OCI-LY1 (cell line): Measurements from ENCODE around the gene METAP1D.
A peak's percentile ranks its signal among the peaks of the same experiment; 100 is the strongest.

Source experiments
- H2AFZ ChIP-seq: fragments of 200-600 bp; sonication (generic), shearing (Covaris generic); 2 replicates; pipeline ENCODE4 v1.6.0; 2014; ENCODE audit warnings: antibody characterized with exemption, mild to moderate bottlenecking, low read length
- H3F3A ChIP-seq: fragments of 200-600 bp; sonication (generic), shearing (Covaris generic); 2 replicates; pipeline ENCODE4 v1.6.0; 2014; ENCODE audit warnings: mild to moderate bottlenecking, antibody characterized with exemption, low read length, moderate library complexity; ENCODE audit not compliant: insufficient read depth
- H3K27ac ChIP-seq: fragments of 200-600 bp; sonication (generic); 2 replicates; pipeline ENCODE4 v1.5.1; 2014; ENCODE audit warnings: low read length, mixed run types, mild to moderate bottlenecking, low read depth; ENCODE audit not compliant: poor library complexity, severe bottlenecking
- H3K27me3 ChIP-seq: fragments of 200-600 bp; sonication (generic); 2 replicates; pipeline ENCODE4 v1.6.0; 2014; ENCODE audit warnings: antibody characterized with exemption, mild to moderate bottlenecking, low read length, moderate library complexity; ENCODE audit not compliant: insufficient read depth
- H3K36me3 ChIP-seq: fragments of 200-600 bp; sonication (generic); 2 replicates; pipeline ENCODE4 v1.6.1; 2014; ENCODE audit warnings: mild to moderate bottlenecking, antibody characterized with exemption, low read length, moderate library complexity, mixed read lengths; ENCODE audit not compliant: insufficient read depth
- H3K4me1 ChIP-seq: fragments of 200-600 bp; sonication (generic); 2 replicates; pipeline ENCODE4 v1.5.1; 2014; ENCODE audit warnings: mild to moderate bottlenecking, low read length, moderate library complexity; ENCODE audit not compliant: insufficient read depth, severe bottlenecking
- H3K4me2 ChIP-seq: fragments of 200-600 bp; sonication (generic), shearing (Covaris generic); 2 replicates; pipeline ENCODE4 v1.6.1; 2014; ENCODE audit warnings: low read length
- H3K4me3 ChIP-seq: fragments of 200-600 bp; sonication (generic); 2 replicates; pipeline ENCODE4 v1.5.1; 2014; ENCODE audit warnings: low read length, low read depth, mild to moderate bottlenecking, mixed read lengths; ENCODE audit not compliant: poor library complexity, severe bottlenecking
- H3K79me2 ChIP-seq: fragments of 200-600 bp; shearing (Covaris generic); 2 replicates; pipeline ENCODE4 v1.6.1; 2016; ENCODE audit warnings: mixed run types, low read length, mixed read lengths; ENCODE audit not compliant: insufficient read depth
- H3K9ac ChIP-seq: fragments of 200-600 bp; sonication (generic), shearing (Covaris generic); 2 replicates; pipeline ENCODE4 v1.6.1; 2014; ENCODE audit warnings: mild to moderate bottlenecking, low read length, mixed read lengths
- H3K9me2 ChIP-seq: fragments of 200-600 bp; sonication (generic), shearing (Covaris generic); 2 replicates; pipeline ENCODE4 v1.6.1; 2014; ENCODE audit warnings: low read depth, mild to moderate bottlenecking, low read length, mixed read lengths
- H3K9me3 ChIP-seq: fragments of 200-600 bp; shearing (Covaris generic); 2 replicates; pipeline ENCODE4 v1.6.1; 2014; ENCODE audit warnings: low read length, mixed read lengths
- H4K20me1 ChIP-seq: fragments of 200-600 bp; sonication (generic), shearing (Covaris generic); 2 replicates; pipeline ENCODE4 v1.6.0; 2016; ENCODE audit warnings: mild to moderate bottlenecking, low read length; ENCODE audit not compliant: insufficient read depth
- CTCF ChIP-seq: fragments of 200-600 bp; sonication (generic), shearing (Covaris generic); IDR thresholded peaks from 2 replicates; pipeline ENCODE4 v1.5.1; 2017; ENCODE audit warnings: mild to moderate bottlenecking, antibody characterized with exemption, low read length, moderate library complexity, mixed read lengths
- EZH2 ChIP-seq: fragments of 200-600 bp; sonication (generic), shearing (Covaris generic); IDR thresholded peaks from 2 replicates; pipeline ENCODE4 v1.8.0; 2017; ENCODE audit warnings: borderline replicate concordance, mixed run types, mild to moderate bottlenecking, antibody characterized with exemption, low read length, moderate library complexity, mixed read lengths

The METAP1D gene

GRCh38 chr2:172100080-172100934 is 100.6 kb downstream of the METAP1D start:
- H3F3A ChIP-seq = 0 out of 2 replicates have a peak, but pooled peaks cover 2% of the 10 kb centered on the region
- H3K4me2 ChIP-seq = peak overlapping the region; percentile 93
- H3K4me1 ChIP-seq = peaks cover 76% of the 10 kb centered on the region
- TF ChIP-seq CTCF (no peak), EZH2 (no peak)
- no peaks in the 10 kb centered on the region for H4K20me1 ChIP-seq
- peak overlapping the region; percentile 71 for H3K4me3 ChIP-seq
- H3K79me2 ChIP-seq = no peaks in the 10 kb centered on the region
- no peak overlapping the region for H2AFZ ChIP-seq
- H3K36me3 ChIP-seq = no peaks in the 10 kb centered on the region
- no peaks in the 10 kb centered on the region for H3K27me3 ChIP-seq
- H3K9me3 ChIP-seq = no peaks in the 10 kb centered on the region
- H3K9me2 ChIP-seq = no peaks in the 10 kb centered on the region
- H3K9ac ChIP-seq = no peak overlapping the region
- no peak overlapping the region for H3K27ac ChIP-seq

GRCh38 chr2:172100935-172101820 is 101.4 kb downstream of the METAP1D start:
- H3K36me3 ChIP-seq = no peaks in the 10 kb centered on the region
- peak overlapping the region; percentile 71 for H3K4me3 ChIP-seq
- no peaks in the 10 kb centered on the region for H4K20me1 ChIP-seq
- no peak for TF ChIP-seq CTCF
- TF ChIP-seq EZH2 = no peak
- H3K27ac ChIP-seq = no peak overlapping the region
- H3K9me3 ChIP-seq = no peaks in the 10 kb centered on the region
- H3F3A ChIP-seq = 0 out of 2 replicates have a peak, but pooled peaks cover 2% of the 10 kb centered on the region
- no peak overlapping the region for H2AFZ ChIP-seq
- no peaks in the 10 kb centered on the region for H3K27me3 ChIP-seq
- no peaks in the 10 kb centered on the region for H3K79me2 ChIP-seq
- peak overlapping the region; percentile 93 for H3K4me2 ChIP-seq
- peak overlapping the region; percentile 52; the same call in 1 of the 2 replicates for H3K9ac ChIP-seq
- no peaks in the 10 kb centered on the region for H3K9me2 ChIP-seq
- peaks cover 67% of the 10 kb centered on the region for H3K4me1 ChIP-seq

GRCh38 chr2:172101821-172102390 is 102.2 kb downstream of the METAP1D start:
- H3K79me2 ChIP-seq = no peaks in the 10 kb centered on the region
- H3K4me3 ChIP-seq = peak overlapping the region; percentile 71
- no peaks in the 10 kb centered on the region for H3K9me2 ChIP-seq
- 0 out of 2 replicates have a peak, but pooled peaks cover 2% of the 10 kb centered on the region for H3F3A ChIP-seq
- TF ChIP-seq EZH2 (no peak), CTCF (no peak)
- H3K36me3 ChIP-seq = no peaks in the 10 kb centered on the region
- H3K27me3 ChIP-seq = no peaks in the 10 kb centered on the region
- H4K20me1 ChIP-seq = no peaks in the 10 kb centered on the region
- no peaks in the 10 kb centered on the region for H3K9me3 ChIP-seq
- H3K27ac ChIP-seq = no peak overlapping the region
- peak overlapping the region; percentile 52; the same call in 1 of the 2 replicates for H3K9ac ChIP-seq
- peaks cover 64% of the 10 kb centered on the region for H3K4me1 ChIP-seq
- no peak overlapping the region for H2AFZ ChIP-seq
- peak overlapping the region; percentile 93 for H3K4me2 ChIP-seq
